ENCODE results near the gene GBE1.

GBE1 gene

GRCh38 chr3:81789691-81790090 is 28.2 kb upstream of the GBE1 start:
- no peak for DNase-seq

GRCh38 chr3:81788610-81789009 is 27.2 kb upstream of the GBE1 start:
- H3K27me3 ChIP-seq (replicated peaks) = no peaks in the 10 kb centered on the region
- TF ChIP-seq CTCF (IDR thresholded peaks at IDR 0.05; ENCODE audit: low read depth, low read length, missing control alignments) = no peak
- no peak overlapping the region for H3K27ac ChIP-seq
- no peak for DNase-seq
- H3K4me3 ChIP-seq (ENCODE audit: low read depth, low read length) = no peak overlapping the region
- H3K36me3 ChIP-seq (replicated peaks) = no peaks in the 10 kb centered on the region
- in situ Hi-C loops (cut with HindIII; ENCODE audit: low pct_ligation_motif_present, low sequenced_read_pairs) = no loop called here

More at GRCh38 chr3:81789691-81790090, 28.2 kb upstream of the GBE1 start:
- Histone ChIP-seq H3K36me3 (replicated peaks) (no peaks in the 10 kb centered on the region), H3K27me3 (replicated peaks) (no peaks in the 10 kb centered on the region), H3K4me3 (ENCODE audit: low read depth, low read length) (no peak overlapping the region), H3K27ac (no peak overlapping the region)
- TF ChIP-seq CTCF (IDR thresholded peaks at IDR 0.05; ENCODE audit: low read depth, low read length, missing control alignments) = no peak
- in situ Hi-C loops (cut with HindIII; ENCODE audit: low pct_ligation_motif_present, low sequenced_read_pairs) = no loop called here

- TF ChIP-seq CTCF (IDR thresholded peaks at IDR 0.05; ENCODE audit: low read depth, low read length, missing control alignments) = no peak
- Histone ChIP-seq H3K27ac (no peak overlapping the region), H3K4me3 (ENCODE audit: low read depth, low read length) (no peak overlapping the region), H3K27me3 (replicated peaks) (no peaks in the 10 kb centered on the region), H3K36me3 (replicated peaks) (no peaks in the 10 kb centered on the region)
- in situ Hi-C loops (cut with HindIII; ENCODE audit: low pct_ligation_motif_present, low sequenced_read_pairs) = no loop called here
- no peak for DNase-seq
These were observed 26.6 kb upstream of the GBE1 start for GRCh38 chr3:81788044-81788443.

- Histone ChIP-seq H3K27me3 (replicated peaks) (no peaks in the 10 kb centered on the region), H3K4me3 (ENCODE audit: low read depth, low read length) (no peak overlapping the region), H3K27ac (no peak overlapping the region), H3K36me3 (replicated peaks) (no peaks in the 10 kb centered on the region)
- no peak for TF ChIP-seq CTCF (IDR thresholded peaks at IDR 0.05; ENCODE audit: low read depth, low read length, missing control alignments)
- no peak for DNase-seq
- in situ Hi-C loops (cut with HindIII; ENCODE audit: low pct_ligation_motif_present, low sequenced_read_pairs) = no loop called here
These were observed 21.1 kb upstream of the GBE1 start for GRCh38 chr3:81782585-81782984.

GRCh38 chr3:81778678-81779182 is 17.3 kb upstream of the GBE1 start:
- Histone ChIP-seq H3K27me3 (replicated peaks) (no peaks in the 10 kb centered on the region), H3K27ac (no peak overlapping the region), H3K4me3 (ENCODE audit: low read depth, low read length) (no peak overlapping the region), H3K36me3 (replicated peaks) (no peaks in the 10 kb centered on the region)
- DNase-seq = no peak
- no peak for TF ChIP-seq CTCF (IDR thresholded peaks at IDR 0.05; ENCODE audit: low read depth, low read length, missing control alignments)
- in situ Hi-C loops (cut with HindIII; ENCODE audit: low pct_ligation_motif_present, low sequenced_read_pairs) = no loop called here

- no peak overlapping the region for H3K27ac ChIP-seq
- no peaks in the 10 kb centered on the region for H3K36me3 ChIP-seq (replicated peaks)
- DNase-seq = no peak
- in situ Hi-C loops (cut with HindIII; ENCODE audit: low pct_ligation_motif_present, low sequenced_read_pairs) = no loop called here
- H3K4me3 ChIP-seq (ENCODE audit: low read depth, low read length) = no peak overlapping the region
- TF ChIP-seq CTCF (IDR thresholded peaks at IDR 0.05; ENCODE audit: low read depth, low read length, missing control alignments) = no peak
- no peaks in the 10 kb centered on the region for H3K27me3 ChIP-seq (replicated peaks)
These were observed 15.2 kb upstream of the GBE1 start for GRCh38 chr3:81776643-81777042.
